H1 (cell line): Measurements from ENCODE around the gene LHPP. TPM values are rescaled to one million over a fixed set of nuclear protein-coding genes. Genes with fewer than 3 reads are reported as not detected.
A peak's percentile ranks its signal among the peaks of the same experiment; 100 is the strongest.

Source experiments
- MAX ChIP-seq: IDR thresholded peaks from 2 replicates; pipeline ENCODE4 v1.6.1; 2012; ENCODE audit warnings: inconsistent platforms
- polyA plus RNA-seq, 7 experiments: library from polyadenylated mRNA; depleted of rRNA in 3 of 7; stranded (reverse) in 5 of 7; unstranded in 2 of 7; fragments of >200 nt in 5 of 7; fragments of 200-250 nt in 2 of 7; gene quantifications; 1 replicate in 5 of 7; 2 replicates in 1 of 7; 4 replicates in 1 of 7; pipeline versions ENCODE4 v1.2.1 to v1.2.3, GENCODE V29; 2011 to 2013; ENCODE audit warnings: missing spikeins in 2 of 7, mixed read lengths in 2 of 7
- total RNA-seq: library from RNA; stranded (reverse); fragmentation: NEBNext Ultra II Directional; extraction: Animal tissue kit (Norgen Biotek cat#: 25700); gene quantifications from 2 replicates; pipeline ENCODE4 v1.2.1, GENCODE V29; 2021

LHPP gene
- total and polyA plus RNA-seq, 2 of the 8 experiments (the other 6 are each of a cell fraction or from before 2014, with no cell fraction given), result 26.0 to 45.0 TPM

DNA sequence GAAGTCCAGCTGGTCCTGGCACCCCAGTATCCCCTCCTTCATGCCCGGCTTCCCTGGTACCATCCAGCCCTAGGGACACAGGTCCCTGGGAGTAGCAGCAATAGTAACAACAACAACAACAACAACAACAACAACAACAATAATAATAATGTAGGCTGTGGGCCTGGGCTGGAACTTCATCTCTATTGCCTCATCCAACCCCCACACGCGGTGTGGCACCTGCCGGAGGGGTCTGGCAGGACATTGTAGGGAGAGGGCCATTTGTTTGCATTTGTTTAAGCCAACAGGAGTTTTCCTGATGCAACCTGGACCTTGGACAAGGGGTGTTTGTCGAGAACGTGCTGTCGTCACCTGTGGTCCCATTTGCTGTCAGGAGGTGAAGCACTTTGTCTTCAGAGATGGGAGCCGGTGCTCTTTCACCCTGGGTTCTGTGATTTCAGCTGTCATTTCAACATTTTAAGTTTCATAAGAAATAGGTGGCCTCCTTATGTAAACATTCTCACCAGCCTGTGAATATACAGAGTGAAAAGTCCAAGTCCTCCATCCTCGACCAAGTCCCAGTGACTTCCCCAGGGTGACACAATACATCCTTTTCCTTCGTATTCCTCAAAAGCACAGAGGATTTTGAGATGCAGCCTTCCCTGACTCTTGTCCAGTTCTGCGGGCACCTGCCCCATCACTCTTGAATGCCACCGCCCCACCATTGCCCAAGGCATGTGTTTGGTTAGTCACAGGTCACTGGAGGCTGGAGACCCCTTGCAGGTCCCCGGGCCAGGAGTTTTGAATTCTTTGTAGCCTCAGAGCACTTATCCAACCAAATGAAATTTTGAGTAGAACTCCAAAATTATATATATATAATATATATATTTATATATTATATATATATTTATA, 9.2 kb downstream of the LHPP start (continued):
- TF ChIP-seq MAX, result peak; percentile 35; the same call in 1 of the 2 replicates
